Esophagus mucosa (tissue), 1 donor: ENCODE results near the gene LIN52. TPM values are rescaled to one million over a fixed set of nuclear protein-coding genes. Genes with fewer than 3 reads are reported as not detected.

ENCODE experiments used
- ATAC-seq: fragments of 200-7000 bp; cut with Tn5 transposase; one replicate; pipeline ENCODE4 v1.9.1; 2020
- total RNA-seq: library from RNA; stranded (reverse); gene quantifications from one replicate; pipeline ENCODE4 v1.2.4, GENCODE V29; 2023
- donor health status: DM: yes; HTN: yes; CAD: no.

Gene LIN52
- total RNA-seq, 1 donor from 2014 or later: 3.5 TPM

GRCh38 chr14:74238974-74239847, 154.5 kb downstream of the LIN52 start, which contains the start of gene VSX2:
TSS of gene VSX2 (plus strand) at chr14:74239449. CDS start at chr14:74239562, 113 bp downstream.
- ATAC-seq: no peak

- ATAC-seq: no peak
These were observed 155.4 kb downstream of the LIN52 start for GRCh38 chr14:74239848-74240793.

- peak; percentile 17 for ATAC-seq
These were observed 156.3 kb downstream of the LIN52 start for GRCh38 chr14:74240794-74241651.

GRCh38 chr14:74241652-74242017, 156.9 kb downstream of the LIN52 start:
- ATAC-seq: no peak

- ATAC-seq: no peak
These were observed 157.4 kb downstream of the LIN52 start for GRCh38 chr14:74242021-74242779.

- ATAC-seq: no peak
These were observed 158.0 kb downstream of the LIN52 start for GRCh38 chr14:74242780-74243042.

GRCh38 chr14:74243051-74243450, 158.3 kb downstream of the LIN52 start:
- no peak for ATAC-seq

GRCh38 chr14:74244115-74244514, 159.4 kb downstream of the LIN52 start:
- no peak for ATAC-seq

- no peak for ATAC-seq
These were observed 160.5 kb downstream of the LIN52 start for GRCh38 chr14:74245292-74245691.

- no peak for ATAC-seq
These were observed 161.8 kb downstream of the LIN52 start for GRCh38 chr14:74246542-74246941.

- ATAC-seq: no peak
These were observed 163.3 kb downstream of the LIN52 start for GRCh38 chr14:74248017-74248416.

- no peak for ATAC-seq
These were observed 164.9 kb downstream of the LIN52 start for GRCh38 chr14:74249433-74250375.

Other genes with a start within 250 kb of the LIN52 start
- gene PTGR2, start 233.1 kb upstream of the LIN52 start, total RNA-seq: 8.6 TPM
- 33.2 TPM for gene ZNF410, start 198.1 kb upstream of the LIN52 start, total RNA-seq
- gene FAM161B, start 134.9 kb upstream of the LIN52 start, total RNA-seq: 1.6 TPM
- 13.1 TPM for gene COQ6, start 134.7 kb upstream of the LIN52 start, total RNA-seq
- gene ENTPD5, start 65.7 kb upstream of the LIN52 start, total RNA-seq: 20.0 TPM
- gene BBOF1, start 65.6 kb upstream of the LIN52 start, total RNA-seq: 2.5 TPM
- gene ALDH6A1, start 503 bp upstream of the LIN52 start, total RNA-seq: 17.0 TPM
- gene VSX2, start 154.5 kb downstream of the LIN52 start, total RNA-seq: not detected
- 18.1 TPM for gene ABCD4, start 218.0 kb downstream of the LIN52 start, total RNA-seq